GM20431 (cell line): ENCODE results near the gene U2AF1.
"Not testable (repeated sequence)": the region's sequence is repeated elsewhere in the genome, so short reads cannot be mapped to it uniquely, and the experiment has no call there.

ENCODE experiments used
- in situ Hi-C: fragments of 300-500 bp; cut with MseI, MboI; formaldehyde crosslinking; loops from one replicate; pipeline ENCODE4 v1.15.0; 2020; ENCODE audit warnings: low sequenced_read_pairs; ENCODE audit not compliant: unreplicated experiment

The U2AF1 gene, protein sequence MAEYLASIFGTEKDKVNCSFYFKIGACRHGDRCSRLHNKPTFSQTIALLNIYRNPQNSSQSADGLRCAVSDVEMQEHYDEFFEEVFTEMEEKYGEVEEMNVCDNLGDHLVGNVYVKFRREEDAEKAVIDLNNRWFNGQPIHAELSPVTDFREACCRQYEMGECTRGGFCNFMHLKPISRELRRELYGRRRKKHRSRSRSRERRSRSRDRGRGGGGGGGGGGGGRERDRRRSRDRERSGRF

DNA sequence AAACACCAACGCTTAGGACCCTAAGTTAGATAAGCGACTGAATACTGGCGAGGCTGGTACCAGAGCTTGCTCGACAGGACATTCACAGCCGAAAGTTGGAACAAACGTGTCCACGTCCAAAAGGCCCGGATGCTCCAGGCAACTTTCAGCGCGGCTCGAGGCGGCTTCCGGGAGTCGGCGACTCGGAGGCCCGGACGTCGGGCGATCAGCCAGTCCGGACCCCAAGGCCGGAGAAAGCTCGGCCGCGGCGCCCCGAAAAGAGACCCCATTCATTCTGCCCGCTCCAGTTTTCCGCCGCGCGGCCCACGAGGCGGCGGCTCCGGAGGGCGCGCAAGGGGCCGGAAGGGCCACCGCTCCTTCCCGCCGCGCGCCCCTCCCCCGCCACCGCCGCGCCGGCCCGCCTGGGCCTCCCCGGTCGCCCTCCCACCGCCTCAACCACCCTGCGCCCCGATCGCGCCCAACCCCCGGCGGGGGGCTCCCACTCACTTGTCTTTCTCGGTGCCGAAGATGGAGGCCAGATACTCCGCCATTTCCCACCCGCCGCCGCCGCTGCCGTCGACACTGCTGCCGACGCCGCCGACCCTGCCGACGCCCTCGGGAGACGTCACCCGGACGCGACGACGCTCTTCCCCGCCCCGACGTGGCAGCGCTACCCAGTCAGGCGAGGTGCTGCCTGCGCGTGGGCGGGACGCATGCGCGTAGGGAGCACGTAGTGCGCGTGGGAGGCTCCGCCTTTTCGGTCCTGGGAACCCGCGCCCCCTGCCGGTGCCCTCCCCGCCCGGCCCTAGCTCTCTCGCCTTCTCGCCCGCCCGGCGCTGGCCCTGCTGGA, at the start of gene U2AF1:
U2AF1 (minus strand) TSS at position 606 of the 829 bp plus-strand sequence; CDS start at position 530, 76 bp downstream.
- in situ Hi-C loops: not testable (repeated sequence)

DNA sequence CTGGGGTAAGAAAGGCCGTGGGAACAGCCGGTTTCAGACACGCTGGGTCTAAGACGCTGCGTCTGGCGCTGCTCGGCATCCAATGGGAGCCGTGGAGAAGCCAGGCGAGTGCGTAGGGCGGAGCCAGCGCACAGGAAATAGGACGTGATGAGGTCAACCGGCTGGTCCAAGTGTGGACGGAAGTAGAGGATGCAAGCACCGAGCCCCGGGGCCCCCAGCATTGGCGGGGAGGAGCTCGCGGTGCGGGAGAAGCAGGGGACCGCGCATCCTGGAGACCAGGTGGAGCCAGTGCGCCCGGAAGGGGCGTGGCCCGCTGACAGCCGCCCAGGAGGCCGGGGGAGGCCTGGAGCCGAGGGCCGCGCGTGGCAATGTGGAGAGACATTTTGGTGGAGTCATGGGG, 46.2 kb upstream of the U2AF1 start:
- in situ Hi-C loops: not testable (repeated sequence)

DNA sequence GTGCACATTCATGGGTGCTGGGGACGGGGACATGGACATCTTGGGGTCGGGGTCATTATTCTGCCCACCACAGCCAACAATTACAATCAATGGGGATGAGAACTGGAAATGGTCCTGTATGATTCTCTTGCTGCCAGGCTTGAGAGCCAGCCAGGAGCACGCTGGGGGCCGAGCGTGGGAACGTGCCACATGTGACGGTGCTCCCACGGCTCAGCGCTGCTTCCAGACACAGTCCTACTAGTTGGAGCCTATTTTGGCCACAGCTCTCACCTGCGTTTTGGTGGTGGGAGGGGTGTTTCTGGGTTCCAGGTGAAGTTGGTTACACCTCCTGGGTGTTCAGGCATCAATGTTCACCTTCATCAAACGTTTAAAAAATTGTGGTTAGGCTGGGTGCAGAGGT, 42.0 kb upstream of the U2AF1 start:
- in situ Hi-C loops: not testable (repeated sequence)

DNA sequence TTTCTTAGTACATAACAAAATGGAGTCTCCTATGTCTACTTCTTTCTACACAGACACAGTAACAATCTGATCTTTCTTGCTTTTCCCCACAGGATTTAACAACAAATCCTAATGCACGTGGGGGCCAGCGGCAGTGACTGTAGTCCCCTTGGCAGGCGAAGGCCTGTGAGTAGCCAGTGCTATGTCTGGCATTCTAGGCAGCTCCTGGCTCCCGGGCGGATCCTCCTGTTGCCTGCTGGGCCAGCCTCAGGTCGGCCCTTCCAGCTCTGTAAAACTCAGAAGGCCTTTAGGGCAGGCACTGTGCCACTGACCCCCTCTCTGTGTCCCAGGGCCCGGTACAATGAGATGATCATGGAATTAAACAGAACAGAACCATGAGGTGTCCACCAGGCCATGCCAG, 40.6 kb upstream of the U2AF1 start:
- in situ Hi-C loops: not testable (repeated sequence)

DNA sequence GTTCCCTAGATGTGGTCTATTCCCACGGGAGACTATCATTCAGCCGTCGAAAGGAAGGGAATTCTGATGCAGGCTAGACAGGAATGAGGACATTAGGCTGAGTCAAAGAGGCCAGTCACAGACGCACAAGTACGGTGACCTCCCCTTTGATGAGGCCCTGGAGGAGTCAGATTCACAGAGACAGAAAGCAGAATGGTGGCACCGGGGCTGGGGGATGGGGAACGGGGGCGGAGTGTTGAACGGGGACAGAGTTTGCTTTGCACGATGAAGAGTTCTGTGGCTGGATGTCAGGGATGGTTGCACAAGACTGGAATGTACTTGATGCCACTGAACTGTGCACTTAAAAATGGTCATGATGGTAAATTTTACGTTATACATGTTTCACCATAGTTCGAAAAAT, 39.3 kb upstream of the U2AF1 start:
- in situ Hi-C loops: not testable (repeated sequence)

DNA sequence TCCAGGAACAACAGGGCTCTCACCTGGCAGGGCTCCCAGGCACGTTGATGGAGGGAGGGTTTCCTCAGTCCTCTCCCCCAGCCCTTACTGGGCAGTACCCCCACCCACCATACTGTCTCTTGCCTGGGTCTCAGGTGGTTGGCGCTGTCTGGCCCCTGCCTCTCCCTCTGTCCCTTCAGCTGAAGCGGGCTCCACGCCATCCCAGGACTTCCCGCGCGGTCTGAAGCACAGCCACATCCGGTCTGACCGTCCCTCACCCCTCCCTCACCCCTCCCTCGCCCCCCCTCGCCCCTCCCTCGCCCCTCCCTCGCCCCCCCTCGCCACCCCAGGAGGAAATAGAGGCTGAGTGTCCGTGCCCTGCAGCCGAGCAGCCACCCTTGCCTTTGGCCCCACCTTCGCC, 34.0 kb upstream of the U2AF1 start:
- in situ Hi-C loops: not testable (repeated sequence)

DNA sequence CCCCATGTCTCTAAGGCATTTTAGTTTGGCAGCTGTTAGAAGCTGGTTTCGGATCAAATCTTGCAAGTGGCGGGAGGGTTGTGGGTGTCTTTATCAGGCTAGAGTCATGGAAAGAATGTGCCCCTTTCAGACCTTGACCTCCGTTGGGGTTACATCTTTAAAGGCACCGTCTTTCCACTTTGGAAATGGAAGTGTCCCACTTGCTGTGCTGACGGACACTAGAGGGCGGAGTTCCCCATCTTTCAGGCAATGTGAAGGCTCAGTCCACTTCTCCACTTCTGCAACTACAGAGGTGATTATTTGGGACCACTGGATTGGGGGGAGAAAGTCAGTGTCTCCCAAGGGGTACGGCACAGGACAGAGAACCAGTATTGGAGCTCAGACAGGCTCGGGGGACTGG, 31.6 kb upstream of the U2AF1 start:
- in situ Hi-C loops: not testable (repeated sequence)

DNA sequence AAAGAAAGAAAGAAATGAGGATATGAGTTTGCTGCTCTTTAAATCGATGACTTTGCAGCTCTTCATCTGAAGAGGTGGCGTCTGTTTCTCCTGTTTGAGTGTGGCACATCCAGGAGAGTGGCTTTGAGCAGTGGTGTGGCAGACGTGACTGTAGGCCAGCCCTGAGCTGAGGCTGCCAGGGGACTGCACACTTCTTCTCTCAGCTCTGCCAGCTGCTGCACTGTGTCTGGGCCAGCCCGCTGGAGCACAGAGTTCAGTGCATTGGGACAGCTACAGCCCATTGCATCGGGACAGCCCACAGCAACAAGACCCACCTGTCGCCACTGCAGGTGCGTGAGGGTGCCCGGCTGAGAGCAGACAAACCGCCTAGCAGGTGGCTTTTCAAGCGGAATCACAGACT, 27.1 kb upstream of the U2AF1 start:
- in situ Hi-C loops: not testable (repeated sequence)

DNA sequence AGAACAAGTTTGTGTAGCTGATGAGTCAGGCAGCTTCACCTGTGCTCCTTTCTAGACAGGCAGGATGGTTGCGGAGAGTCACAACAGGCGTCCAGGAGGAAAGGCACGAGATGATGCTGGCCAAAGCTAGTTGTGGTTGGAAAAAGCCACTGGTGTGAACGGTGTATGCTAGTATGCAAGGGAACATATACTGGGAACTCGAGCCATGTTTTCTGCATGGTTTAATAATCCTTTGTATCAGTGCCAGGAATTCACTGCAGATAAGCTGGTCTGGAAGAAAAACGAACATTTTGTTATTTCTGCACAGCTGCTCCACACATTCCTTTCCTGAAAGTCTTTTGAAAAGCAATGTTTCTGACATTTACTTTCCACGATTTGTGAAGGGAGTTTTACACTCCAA, 22.7 kb upstream of the U2AF1 start:
- in situ Hi-C loops: not testable (repeated sequence)

DNA sequence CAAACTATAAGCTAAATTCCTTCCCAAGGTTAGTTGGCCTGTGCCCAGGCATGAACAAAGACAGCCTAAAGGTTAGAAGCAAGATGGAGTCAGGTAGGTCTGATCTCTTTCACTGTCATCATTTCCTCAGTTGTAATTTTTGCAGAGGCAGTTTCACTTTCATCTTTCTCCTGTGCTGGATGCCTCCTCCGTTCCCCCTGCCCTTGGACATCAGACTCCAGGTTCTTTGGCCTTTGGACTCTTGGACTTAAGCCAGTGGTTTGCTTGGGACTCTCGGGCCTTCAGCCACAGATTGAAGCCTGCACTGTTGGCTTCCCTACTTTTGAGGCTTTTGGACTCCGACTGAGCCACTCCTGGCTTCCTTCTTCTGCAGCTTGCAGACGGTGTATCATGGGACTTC, 8.6 kb upstream of the U2AF1 start:
- in situ Hi-C loops: not testable (repeated sequence)

DNA sequence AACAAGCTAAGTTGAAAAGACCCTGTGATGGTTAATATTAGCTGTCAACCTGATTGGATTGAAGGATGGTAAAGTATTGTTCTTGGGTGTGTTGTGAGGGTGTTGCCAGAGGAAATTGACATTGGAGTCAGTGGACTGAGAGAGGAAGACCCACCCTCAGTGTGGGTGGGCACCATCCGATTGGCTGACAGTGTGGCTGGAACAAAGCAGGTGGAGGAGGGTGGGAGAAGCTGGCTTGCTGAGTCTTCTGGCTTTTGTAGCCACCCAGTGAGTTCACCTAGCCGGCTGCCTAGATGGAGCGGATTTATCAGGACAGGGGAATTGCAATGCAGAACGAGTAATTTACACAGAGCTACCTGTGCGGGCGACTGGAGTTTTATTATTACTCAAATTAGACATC, 7.1 kb upstream of the U2AF1 start:
- in situ Hi-C loops: not testable (repeated sequence)

DNA sequence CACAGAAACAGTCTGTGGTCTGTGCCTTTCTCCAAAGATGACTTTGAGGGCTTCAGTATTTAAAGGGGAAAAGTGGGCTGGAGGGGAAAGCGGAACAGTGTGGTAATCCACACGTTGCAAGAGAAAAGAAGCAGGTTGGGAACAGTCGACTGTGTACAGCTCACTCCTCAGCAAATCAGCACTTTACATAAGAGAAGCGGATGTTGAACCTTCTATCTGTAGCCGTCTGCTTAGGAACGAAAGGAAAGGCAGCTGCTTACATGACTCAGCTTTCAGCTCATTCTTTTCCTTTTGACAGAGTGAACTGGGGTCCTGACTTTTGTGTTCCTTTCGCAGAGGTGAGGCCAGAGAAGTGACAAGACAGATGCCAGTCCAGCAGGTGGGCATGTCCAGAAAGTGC, 1.6 kb upstream of the U2AF1 start:
- in situ Hi-C loops: not testable (repeated sequence)

DNA sequence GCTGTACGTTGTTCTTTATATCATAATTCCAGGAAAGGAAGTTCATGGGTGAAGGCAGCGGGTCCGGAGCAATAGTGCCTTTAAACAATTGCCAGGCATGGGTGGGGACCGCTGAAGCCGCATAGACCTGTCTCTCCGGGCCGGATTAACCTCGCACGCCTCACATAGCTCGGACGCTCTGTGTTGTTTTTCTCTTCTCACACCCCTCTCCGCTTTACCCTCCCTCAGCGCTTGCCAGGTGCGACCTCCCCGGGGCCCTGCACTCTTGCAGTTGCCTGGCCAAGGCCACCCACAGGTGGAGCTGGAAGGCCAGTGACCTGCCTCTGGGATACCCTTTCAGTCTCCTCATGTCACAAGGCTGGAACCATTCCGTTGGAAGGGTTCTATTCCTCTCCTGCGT, 807 bp upstream of the U2AF1 start:
- in situ Hi-C loops: not testable (repeated sequence)

DNA sequence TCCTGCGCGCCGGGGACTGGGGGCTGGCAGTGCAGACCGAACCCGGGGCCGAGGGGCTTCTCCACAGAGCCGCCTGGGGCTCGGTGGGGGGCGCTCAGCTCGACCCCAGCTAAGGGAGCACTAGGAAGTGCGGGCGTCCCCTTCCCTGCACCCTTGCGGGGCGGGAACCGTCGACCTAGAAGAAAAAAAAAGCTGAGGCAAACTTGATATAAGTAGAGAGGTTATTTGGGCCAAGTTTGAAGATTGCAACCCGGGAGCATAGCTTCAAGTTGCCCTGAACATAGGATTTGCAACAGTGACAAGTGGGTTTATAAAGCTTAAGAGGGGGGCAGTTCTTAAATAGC, 396 bp upstream of the U2AF1 start:
- in situ Hi-C loops: not testable (repeated sequence)

DNA sequence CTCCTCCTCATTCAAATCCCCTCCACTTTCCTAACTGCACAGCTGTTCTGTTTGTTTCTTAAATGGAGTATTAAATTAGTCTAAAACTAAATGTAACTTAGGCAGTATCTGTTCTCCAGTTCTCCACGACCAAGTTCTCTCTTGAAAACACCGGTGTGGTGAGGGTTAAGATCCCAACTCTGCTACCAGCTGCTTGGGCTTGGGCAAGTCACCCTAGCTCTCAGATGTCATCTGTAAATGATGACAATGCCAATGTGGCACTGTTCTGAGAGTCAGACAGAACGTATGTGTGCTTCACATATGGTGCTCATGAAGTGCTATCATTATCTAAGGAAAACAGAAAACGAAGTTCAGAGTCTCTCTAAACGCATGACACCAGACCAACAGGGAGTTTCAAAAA, 2.7 kb downstream of the U2AF1 start:
- in situ Hi-C loops: not testable (repeated sequence)

DNA sequence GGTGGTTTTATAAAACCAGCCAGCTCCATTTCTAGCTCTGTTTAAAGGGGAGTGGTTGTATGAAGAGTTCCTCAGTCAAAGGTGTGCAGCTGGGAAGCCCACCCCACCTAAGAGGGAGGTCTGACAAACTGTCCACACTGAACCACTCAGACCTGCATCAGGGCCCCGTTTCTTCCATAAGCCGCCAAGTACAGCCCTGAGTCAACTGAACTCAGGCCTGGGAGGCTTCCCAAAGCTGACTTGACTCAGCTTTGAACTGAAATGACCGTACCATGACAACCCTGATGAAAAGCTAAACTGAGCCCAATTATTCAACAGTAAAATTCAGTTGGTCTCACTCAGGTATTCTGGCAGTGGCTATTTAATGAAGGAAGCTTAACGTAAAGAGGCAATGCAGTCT, 5.1 kb downstream of the U2AF1 start:
- in situ Hi-C loops: not testable (repeated sequence)

DNA sequence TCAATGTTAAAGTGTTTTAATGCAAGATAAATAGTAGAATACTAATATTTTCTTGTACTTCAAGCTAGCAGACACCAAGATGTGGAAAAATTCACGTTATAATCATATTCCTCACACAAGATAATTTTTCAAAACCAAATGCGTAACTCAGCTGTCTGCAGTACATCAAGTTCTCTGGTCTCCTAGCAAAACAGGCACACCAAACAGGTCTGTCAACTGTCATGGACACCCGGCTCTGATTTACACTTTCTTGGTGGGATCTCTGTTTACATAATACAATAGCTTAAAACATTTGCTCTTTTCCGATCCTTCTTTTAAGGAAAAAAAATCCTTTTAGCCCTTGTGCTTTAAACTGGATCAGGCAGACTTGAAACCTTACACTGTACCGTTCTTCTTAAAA, 5.7 kb downstream of the U2AF1 start:
- in situ Hi-C loops: not testable (repeated sequence)

DNA sequence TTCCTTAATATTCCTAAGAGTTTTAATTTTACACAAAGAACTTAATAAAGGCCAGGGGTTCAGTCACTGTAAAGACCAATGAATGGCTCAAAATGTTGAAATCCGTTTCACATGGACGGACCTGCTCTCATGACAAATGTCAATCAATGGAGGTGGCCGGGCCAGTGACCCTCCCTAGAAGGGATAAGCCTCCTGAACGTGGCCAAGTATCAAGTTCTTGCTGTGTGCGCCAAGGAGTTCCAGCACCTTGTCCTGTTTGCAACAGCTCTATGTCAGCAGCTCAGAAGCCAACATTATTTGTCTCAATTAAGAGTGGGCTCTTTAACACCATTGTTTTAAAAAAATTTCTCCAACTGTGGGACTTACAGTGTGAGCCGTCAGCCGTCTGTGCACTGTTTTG, 6.4 kb downstream of the U2AF1 start:
- in situ Hi-C loops: not testable (repeated sequence)

DNA sequence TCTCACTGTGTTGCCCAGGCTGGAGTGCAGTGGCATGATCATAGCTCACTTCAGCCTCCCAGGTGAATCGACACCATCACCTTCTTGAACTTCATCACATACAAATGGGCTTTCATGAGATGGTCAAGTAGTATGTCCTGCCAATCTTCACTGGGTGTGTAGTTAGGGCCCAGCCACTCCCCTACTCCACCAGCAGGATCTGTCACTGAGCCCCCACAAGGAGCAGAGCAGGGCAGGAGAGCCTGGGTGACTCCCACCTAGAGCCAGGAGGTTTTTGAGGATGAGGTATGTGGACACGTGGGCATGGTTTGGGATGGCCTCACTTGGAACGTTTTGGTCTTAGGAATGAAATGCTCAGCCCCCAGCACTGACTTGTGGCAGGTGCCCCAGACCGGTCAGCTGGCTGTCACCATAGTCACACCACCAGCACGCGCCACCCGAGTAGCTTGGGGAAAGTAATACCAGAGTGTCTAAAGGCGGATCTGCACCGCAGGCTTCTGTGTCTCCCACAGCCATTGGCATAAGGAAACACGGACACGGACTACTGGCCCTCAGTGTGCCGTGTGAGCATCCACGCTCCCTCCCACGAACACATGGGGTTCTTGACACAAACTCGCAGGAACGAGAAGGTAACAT, 15.3 kb downstream of the U2AF1 start:
- in situ Hi-C loops: not testable (repeated sequence)

DNA sequence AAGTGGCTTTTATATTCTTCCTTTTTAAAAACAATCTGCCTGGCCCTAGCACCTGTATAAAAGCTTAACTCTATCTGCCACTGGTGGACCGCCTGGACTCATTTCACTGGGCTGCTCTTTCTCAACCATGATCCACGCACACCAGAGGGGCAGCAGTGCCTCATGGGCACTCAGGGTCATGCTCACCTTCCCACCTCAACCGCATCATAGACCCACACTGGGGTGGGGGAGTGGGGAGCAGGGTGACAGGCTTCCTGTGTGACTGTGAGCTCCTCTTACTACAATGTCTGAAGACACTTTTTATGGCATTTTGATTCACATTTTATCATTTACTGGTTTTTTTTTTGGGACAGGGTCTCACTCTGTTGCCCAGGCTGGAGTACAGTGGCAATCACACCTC, 16.4 kb downstream of the U2AF1 start:
- in situ Hi-C loops: not testable (repeated sequence)

DNA sequence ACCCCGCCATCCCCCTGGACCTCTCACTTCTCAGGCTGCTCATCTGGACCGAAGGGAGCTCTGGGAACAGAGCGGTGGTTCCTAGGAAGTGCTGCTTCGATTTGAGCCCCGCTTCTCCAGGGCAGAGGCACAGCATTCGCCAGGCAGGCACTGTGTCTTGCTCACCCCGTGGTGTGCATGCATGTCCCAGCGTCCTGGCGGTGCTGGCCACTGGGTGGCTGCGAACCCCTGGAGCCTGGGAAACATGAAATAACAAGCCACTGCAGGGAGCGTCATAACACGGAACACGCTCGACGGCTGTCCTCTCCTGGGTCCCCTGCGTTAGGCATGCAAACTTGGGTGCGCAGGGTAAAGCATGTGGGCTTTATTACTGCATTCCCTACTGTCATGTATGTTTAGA, 17.9 kb downstream of the U2AF1 start:
- in situ Hi-C loops: not testable (repeated sequence)
